Neural cell (in vitro differentiated cells): ENCODE measurements around the gene ARPC4. TPM values are rescaled to one million over a fixed set of nuclear protein-coding genes. Genes with fewer than 3 reads are reported as not detected.
A peak's percentile ranks its signal among the peaks of the same experiment; 100 is the strongest.

ENCODE experiments used
- H2AFZ ChIP-seq: fragments of 200-600, 300-800 bp; sonication (generic), shearing (Covaris generic); 2 replicates; pipeline ENCODE4 v1.6.0; 2014; ENCODE audit warnings: low read depth, mild to moderate bottlenecking, antibody characterized with exemption, low read length, moderate library complexity
- H3F3A ChIP-seq: fragments of 200-600 bp; shearing (Covaris generic); 2 replicates; pipeline ENCODE4 v1.6.1; 2016; ENCODE audit warnings: mild to moderate bottlenecking, moderate library complexity, mixed read lengths, antibody characterized with exemption, low read length; ENCODE audit not compliant: insufficient read depth, poor library complexity, severe bottlenecking
- H3K27ac ChIP-seq: fragments of 200-600, 300-800 bp; sonication (generic), shearing (Covaris generic); 2 replicates; pipeline ENCODE4 v1.5.1; 2014; ENCODE audit warnings: mild to moderate bottlenecking, low read length, moderate library complexity
- H3K27me3 ChIP-seq: fragments of 300-800, 200-600 bp; sonication (generic), shearing (Covaris generic); 2 replicates; pipeline ENCODE4 v1.6.0; 2014; ENCODE audit warnings: mild to moderate bottlenecking, low read depth, low read length, moderate library complexity; ENCODE audit not compliant: insufficient read depth
- H3K36me3 ChIP-seq: fragments of 300-800, 200-600 bp; sonication (generic), shearing (Covaris generic); 2 replicates; pipeline ENCODE4 v1.5.1; 2014; ENCODE audit warnings: mild to moderate bottlenecking, antibody characterized with exemption, low read length, moderate library complexity; ENCODE audit not compliant: insufficient read depth
- H3K4me2 ChIP-seq: fragments of 300-800, 200-600 bp; sonication (generic), shearing (Covaris generic); 2 replicates; pipeline ENCODE4 v1.6.0; 2014; ENCODE audit warnings: mild to moderate bottlenecking, low read length
- H3K4me3 ChIP-seq: fragments of 300-800, 200-600 bp; sonication (generic), shearing (Covaris generic); 2 replicates; pipeline ENCODE4 v1.5.1; 2014; ENCODE audit warnings: mild to moderate bottlenecking, low read length, moderate library complexity
- H3K79me2 ChIP-seq: fragments of 200-600 bp; shearing (Covaris generic); replicated peaks from 2 replicates; pipeline ENCODE4 v1.6.0; 2014; ENCODE audit warnings: mild to moderate bottlenecking, low read length, moderate library complexity; ENCODE audit not compliant: insufficient read depth
- H3K9ac ChIP-seq: fragments of 300-800, 200-600 bp; sonication (generic), shearing (Covaris generic); 2 replicates; pipeline ENCODE4 v1.6.1; 2016; ENCODE audit warnings: mild to moderate bottlenecking, low read length, mixed read lengths
- H3K9me2 ChIP-seq: fragments of 200-600 bp; shearing (Covaris generic); 2 replicates; pipeline ENCODE4 v1.6.1; 2016; ENCODE audit warnings: mild to moderate bottlenecking, low read length, mixed read lengths; ENCODE audit not compliant: insufficient read depth
- H3K9me3 ChIP-seq: fragments of 200-600, 300-800 bp; sonication (generic), shearing (Covaris generic); 2 replicates; pipeline ENCODE4 v1.6.1; 2016; ENCODE audit warnings: mild to moderate bottlenecking, mixed run types, low read length, moderate library complexity, mixed read lengths
- H4K20me1 ChIP-seq: fragments of 200-600 bp; shearing (Covaris generic); 2 replicates; pipeline ENCODE4 v1.6.1; 2016; ENCODE audit warnings: mild to moderate bottlenecking, mixed run types; ENCODE audit not compliant: insufficient read depth
- CTCF ChIP-seq: fragments of 450-650 bp; IDR thresholded peaks from 2 replicates; pipeline ENCODE4 v1.5.1; 2014; ENCODE audit warnings: antibody characterized with exemption, mild to moderate bottlenecking, moderate library complexity; ENCODE audit not compliant: poor library complexity, severe bottlenecking
- EP300 ChIP-seq: fragments of 450-650 bp; conservative IDR thresholded peaks from 2 replicates; pipeline ENCODE4 v1.6.1; 2014; ENCODE audit warnings: antibody characterized with exemption, mild to moderate bottlenecking, moderate library complexity; ENCODE audit not compliant: poor library complexity, severe bottlenecking
- EZH2 ChIP-seq: fragments of 200-600, 300-800 bp; shearing (Covaris generic), sonication (generic); IDR thresholded peaks from 2 replicates; pipeline ENCODE4 v1.6.1; 2014; ENCODE audit warnings: antibody characterized with exemption, low read length, borderline replicate concordance, mild to moderate bottlenecking; ENCODE audit not compliant: insufficient read depth, poor library complexity, severe bottlenecking
- MXI1 ChIP-seq: fragments of 450-650 bp; conservative IDR thresholded peaks from 2 replicates; pipeline ENCODE4 v1.6.1; 2014; ENCODE audit warnings: antibody characterized with exemption, mild to moderate bottlenecking; ENCODE audit not compliant: poor library complexity, severe bottlenecking
- POLR2AphosphoS5 ChIP-seq: IDR thresholded peaks from 2 replicates; pipeline ENCODE4 v1.6.1; 2012
- RAD21 ChIP-seq: fragments of 450-650 bp; conservative IDR thresholded peaks from 2 replicates; pipeline ENCODE4 v1.6.1; 2014; ENCODE audit warnings: antibody characterized with exemption, mild to moderate bottlenecking, moderate library complexity
- REST ChIP-seq: IDR thresholded peaks from 2 replicates; pipeline ENCODE4 v1.6.1; 2012; ENCODE audit warnings: borderline replicate concordance
- SMC3 ChIP-seq: fragments of 450-650 bp; conservative IDR thresholded peaks from 2 replicates; pipeline ENCODE4 v1.6.1; 2014; ENCODE audit warnings: antibody characterized with exemption, mild to moderate bottlenecking, moderate library complexity; ENCODE audit not compliant: poor library complexity
- TAF1 ChIP-seq: IDR thresholded peaks from 2 replicates; pipeline ENCODE4 v1.6.1; 2012; ENCODE audit warnings: low read depth
- polyA plus RNA-seq: library from polyadenylated mRNA; depleted of rRNA; stranded (reverse); fragments of >200 nt; gene quantifications from 2 replicates; pipeline ENCODE4 v1.2.3, GENCODE V29; 2014

The ARPC4 gene
- polyA plus RNA-seq, 1 donor from 2014 or later: 179 TPM

GRCh38 chr3:9800529-9800928 lies 7.6 kb downstream of the ARPC4 start:
- Histone ChIP-seq H4K20me1 (no peaks in the 10 kb centered on the region), H3K36me3 (no peaks in the 10 kb centered on the region), H3K27ac (no peak overlapping the region), H3K4me3 (no peak overlapping the region), H3K79me2 (peaks cover under 1% of the 10 kb centered on the region), H3K4me2 (no peak overlapping the region), H2AFZ (no peak overlapping the region), H3K27me3 (no peaks in the 10 kb centered on the region), H3F3A (no peaks in the 10 kb centered on the region), H3K9me3 (no peaks in the 10 kb centered on the region), H3K9me2 (no peaks in the 10 kb centered on the region), H3K9ac (no peak overlapping the region)
- peak; percentile 20 for TF ChIP-seq CTCF
- TF ChIP-seq TAF1: no peak

GRCh38 chr3:9803494-9803893 lies 10.6 kb downstream of the ARPC4 start:
- no peaks in the 10 kb centered on the region for H3F3A ChIP-seq

More at GRCh38 chr3:9803494-9803893, 10.6 kb downstream of the ARPC4 start:
- no peak overlapping the region for H2AFZ ChIP-seq
- no peak for TF ChIP-seq CTCF
- no peak for TF ChIP-seq REST
- TF ChIP-seq TAF1: no peak
- no peak for TF ChIP-seq EP300
- TF ChIP-seq RAD21: no peak
- TF ChIP-seq MXI1: no peak
- no peak for TF ChIP-seq EZH2
- TF ChIP-seq POLR2AphosphoS5: no peak
- no peak for TF ChIP-seq SMC3
- no peaks in the 10 kb centered on the region for H3K9me3 ChIP-seq
- no peak overlapping the region for H3K27ac ChIP-seq
- no peaks in the 10 kb centered on the region for H3K36me3 ChIP-seq
- H3K4me3 ChIP-seq: no peak overlapping the region
- H3K9ac ChIP-seq: no peak overlapping the region
- H3K79me2 ChIP-seq: no peaks in the 10 kb centered on the region
- H3K4me2 ChIP-seq: no peak overlapping the region
- H3K9me2 ChIP-seq: no peaks in the 10 kb centered on the region
- no peaks in the 10 kb centered on the region for H3K27me3 ChIP-seq
- no peaks in the 10 kb centered on the region for H4K20me1 ChIP-seq
